ENCODE measurements around the gene PTPRM.

PTPRM gene

DNA sequence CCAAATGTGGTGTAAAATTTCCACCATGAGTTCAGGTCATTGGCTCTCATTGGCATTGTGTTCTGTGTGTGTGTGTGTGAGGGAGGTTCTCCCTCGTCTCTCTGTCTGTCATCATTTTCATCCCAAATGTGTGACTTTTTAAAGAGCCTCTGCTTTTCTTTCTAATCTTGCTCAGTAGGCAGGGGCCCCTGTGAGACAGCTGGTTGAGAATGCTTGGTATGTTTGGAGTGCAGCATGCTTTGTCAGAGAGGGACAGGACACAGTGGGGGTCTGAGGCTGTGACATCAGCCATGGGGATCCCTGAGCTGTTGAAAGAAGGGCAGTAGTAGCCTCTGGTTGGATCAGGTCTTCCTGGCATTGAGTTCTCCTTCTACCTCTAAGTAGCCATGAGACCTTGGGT lies 10.6 kb downstream of the PTPRM start:
- Mint-ChIP-seq H3K4me1 (ENCODE audit: low read depth) (peaks cover 4% of the 10 kb centered on the region), H3K27me3 (peaks cover 7% of the 10 kb centered on the region), H3K4me3 (no peak overlapping the region), H3K36me3 (ENCODE audit: low read depth) (no peaks in the 10 kb centered on the region), H3K27ac (no peak overlapping the region), H3K9me3 (no peaks in the 10 kb centered on the region)
- intact Hi-C loops (cut with micrococcal nuclease) = no loop called here

DNA sequence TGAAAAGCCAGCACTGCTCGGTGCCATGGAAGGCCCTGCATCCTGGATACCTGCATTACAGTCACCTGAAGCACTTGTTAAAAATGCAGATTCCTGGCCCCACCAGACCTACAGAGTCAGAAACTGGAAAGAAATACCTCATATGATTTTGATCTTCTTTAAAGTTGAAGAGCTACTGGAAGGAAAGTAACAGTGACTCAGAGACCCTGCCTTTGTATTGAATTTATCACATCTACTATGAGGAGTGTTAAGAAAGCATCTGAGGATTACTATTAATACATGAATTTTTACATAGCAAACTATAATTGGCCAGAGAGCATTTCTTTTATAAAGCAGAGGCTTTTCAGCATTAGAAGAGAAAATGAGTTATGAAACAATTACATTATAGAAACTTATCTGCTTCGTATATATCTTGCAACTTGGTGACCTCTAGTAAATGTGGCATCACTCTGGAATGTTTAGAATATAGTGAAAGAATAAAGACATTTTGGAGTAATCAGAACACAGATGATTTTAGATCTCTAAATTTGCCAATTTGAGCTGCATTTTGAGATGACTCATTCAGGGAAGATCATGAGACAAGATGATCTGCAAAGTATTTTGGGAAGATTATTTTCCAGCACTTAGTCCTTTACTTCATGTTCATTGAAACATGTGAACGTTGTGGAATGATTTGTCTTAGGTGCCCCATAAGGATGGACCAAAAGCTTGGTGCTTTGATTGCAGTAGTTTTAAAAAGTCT lies 12.2 kb downstream of the PTPRM start:
- intact Hi-C loops (cut with micrococcal nuclease) = no loop called here
- Mint-ChIP-seq H3K27me3 (no peaks in the 10 kb centered on the region), H3K27ac (no peak overlapping the region), H3K36me3 (ENCODE audit: low read depth) (no peaks in the 10 kb centered on the region), H3K9me3 (no peaks in the 10 kb centered on the region), H3K4me3 (no peak overlapping the region), H3K4me1 (ENCODE audit: low read depth) (no peaks in the 10 kb centered on the region)

DNA sequence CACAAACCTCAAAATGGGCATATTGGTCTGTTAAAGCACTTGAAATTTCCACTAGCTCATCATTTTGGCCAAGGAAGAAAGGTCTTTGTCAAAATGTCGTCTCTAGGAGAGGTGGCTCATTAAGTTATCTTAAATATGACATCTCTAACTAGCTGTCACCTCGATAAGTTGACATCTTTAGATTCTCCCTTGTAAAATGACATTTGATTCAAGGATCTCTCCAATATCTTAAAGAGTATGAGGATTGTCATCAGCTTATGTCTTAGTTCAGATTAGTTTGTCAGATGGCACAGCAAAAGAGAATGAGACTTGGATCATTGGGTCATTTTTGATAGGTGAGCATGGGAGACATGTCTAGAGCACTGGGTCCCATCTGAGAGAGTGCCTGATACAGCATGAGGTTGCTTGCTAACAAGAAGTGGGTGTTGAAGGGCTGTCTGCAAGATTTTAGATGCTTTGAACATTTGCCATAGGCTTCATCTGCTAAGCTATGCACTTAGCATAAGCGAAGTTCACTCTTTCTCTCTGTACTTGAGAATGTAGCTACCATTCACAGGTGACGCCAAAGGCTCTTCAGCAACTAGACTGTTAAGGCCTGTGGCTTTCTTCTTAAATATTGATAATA lies 12.9 kb downstream of the PTPRM start:
- Mint-ChIP-seq H3K4me1 (ENCODE audit: low read depth) (no peaks in the 10 kb centered on the region), H3K36me3 (ENCODE audit: low read depth) (no peaks in the 10 kb centered on the region), H3K9me3 (no peaks in the 10 kb centered on the region), H3K27me3 (no peaks in the 10 kb centered on the region), H3K4me3 (no peak overlapping the region), H3K27ac (no peak overlapping the region)
- intact Hi-C loops (cut with micrococcal nuclease) = no loop called here

DNA sequence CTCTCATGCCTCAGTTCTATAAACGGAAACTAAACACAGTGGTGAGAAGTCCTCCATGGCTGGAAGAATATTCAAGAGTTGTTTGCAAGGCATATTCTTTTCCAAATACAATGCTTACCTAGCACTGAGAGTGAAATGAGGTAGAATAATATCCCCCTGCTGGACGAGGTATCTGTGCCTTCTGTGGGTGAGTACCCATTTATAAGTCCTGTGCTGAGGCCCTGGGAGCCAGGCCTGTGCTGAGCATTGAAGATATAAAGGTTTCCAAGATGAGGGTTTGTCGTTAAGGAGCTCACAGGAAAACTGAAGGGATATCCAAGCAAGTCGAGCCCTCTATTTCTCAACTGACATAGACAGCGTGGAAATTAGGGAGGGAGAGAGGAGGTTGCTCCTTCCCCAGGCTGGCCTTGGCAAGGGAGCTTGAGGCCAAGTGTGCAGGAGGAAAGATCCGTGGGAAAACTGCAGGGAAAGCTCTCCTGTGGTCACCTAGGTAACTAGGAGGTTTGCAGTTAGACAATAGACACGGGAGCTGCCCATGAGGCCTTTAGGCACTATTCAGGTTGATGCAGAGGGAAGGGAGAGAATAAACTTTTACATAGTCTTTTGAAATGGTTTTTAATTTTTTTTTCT lies 17.6 kb downstream of the PTPRM start:
- H3K4me1 Mint-ChIP-seq (ENCODE audit: low read depth) = no peaks in the 10 kb centered on the region
- H3K27me3 Mint-ChIP-seq = no peaks in the 10 kb centered on the region
- intact Hi-C loops (cut with micrococcal nuclease) = no loop called here
- no peaks in the 10 kb centered on the region for H3K9me3 Mint-ChIP-seq
- H3K27ac Mint-ChIP-seq = no peak overlapping the region
- H3K36me3 Mint-ChIP-seq (ENCODE audit: low read depth) = no peaks in the 10 kb centered on the region
- no peak overlapping the region for H3K4me3 Mint-ChIP-seq

DNA sequence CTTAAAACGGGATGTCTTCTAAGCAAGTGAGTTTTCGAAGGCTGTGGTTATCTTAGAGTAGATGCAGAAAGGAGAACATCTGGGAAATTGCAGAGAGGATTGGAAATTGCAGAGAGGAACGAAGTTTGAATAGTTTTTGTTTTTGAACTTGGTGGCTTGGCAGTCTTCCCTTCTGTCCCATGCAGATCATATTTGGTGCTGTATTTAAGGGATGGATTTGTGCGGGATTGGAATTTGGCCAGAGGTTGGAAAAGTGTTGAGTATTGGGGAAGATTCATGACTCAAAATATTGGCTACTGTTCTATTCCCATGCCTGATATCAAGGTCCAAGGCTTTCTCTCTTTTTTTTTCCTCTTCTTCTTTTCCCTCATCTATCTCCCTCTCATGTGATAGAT lies 18.2 kb downstream of the PTPRM start:
- no peaks in the 10 kb centered on the region for H3K4me1 Mint-ChIP-seq (ENCODE audit: low read depth)

DNA sequence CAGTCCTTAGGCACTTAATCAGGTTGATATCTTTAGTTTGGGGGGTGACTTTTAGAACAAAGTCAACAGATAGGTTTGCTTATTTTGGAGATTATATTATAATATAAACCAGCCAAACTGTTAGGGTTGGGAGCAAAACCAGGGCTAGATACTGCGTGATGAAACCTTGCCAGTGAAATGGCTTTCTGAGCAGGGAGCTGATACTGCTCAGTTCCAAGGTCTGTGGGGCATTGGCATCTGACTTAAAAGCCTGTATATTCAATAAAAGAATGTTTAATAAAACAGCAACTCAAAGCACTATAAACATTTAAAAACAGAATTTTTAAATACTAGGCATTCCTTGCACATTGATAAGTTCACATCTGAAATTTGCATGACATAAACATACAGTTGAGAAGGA lies 19.3 kb downstream of the PTPRM start:
- Mint-ChIP-seq H3K27ac (no peak overlapping the region), H3K4me1 (ENCODE audit: low read depth) (peaks cover 6% of the 10 kb centered on the region), H3K4me3 (no peak overlapping the region), H3K27me3 (no peaks in the 10 kb centered on the region), H3K36me3 (ENCODE audit: low read depth) (no peaks in the 10 kb centered on the region), H3K9me3 (no peaks in the 10 kb centered on the region)
- intact Hi-C loops (cut with micrococcal nuclease) = no loop called here

More for the DNA sequence above, 18.2 kb downstream of the PTPRM start:
- Mint-ChIP-seq H3K36me3 (ENCODE audit: low read depth) (no peaks in the 10 kb centered on the region), H3K27me3 (no peaks in the 10 kb centered on the region), H3K4me3 (no peak overlapping the region), H3K9me3 (no peaks in the 10 kb centered on the region), H3K27ac (no peak overlapping the region)
- intact Hi-C loops (cut with micrococcal nuclease) = no loop called here

DNA sequence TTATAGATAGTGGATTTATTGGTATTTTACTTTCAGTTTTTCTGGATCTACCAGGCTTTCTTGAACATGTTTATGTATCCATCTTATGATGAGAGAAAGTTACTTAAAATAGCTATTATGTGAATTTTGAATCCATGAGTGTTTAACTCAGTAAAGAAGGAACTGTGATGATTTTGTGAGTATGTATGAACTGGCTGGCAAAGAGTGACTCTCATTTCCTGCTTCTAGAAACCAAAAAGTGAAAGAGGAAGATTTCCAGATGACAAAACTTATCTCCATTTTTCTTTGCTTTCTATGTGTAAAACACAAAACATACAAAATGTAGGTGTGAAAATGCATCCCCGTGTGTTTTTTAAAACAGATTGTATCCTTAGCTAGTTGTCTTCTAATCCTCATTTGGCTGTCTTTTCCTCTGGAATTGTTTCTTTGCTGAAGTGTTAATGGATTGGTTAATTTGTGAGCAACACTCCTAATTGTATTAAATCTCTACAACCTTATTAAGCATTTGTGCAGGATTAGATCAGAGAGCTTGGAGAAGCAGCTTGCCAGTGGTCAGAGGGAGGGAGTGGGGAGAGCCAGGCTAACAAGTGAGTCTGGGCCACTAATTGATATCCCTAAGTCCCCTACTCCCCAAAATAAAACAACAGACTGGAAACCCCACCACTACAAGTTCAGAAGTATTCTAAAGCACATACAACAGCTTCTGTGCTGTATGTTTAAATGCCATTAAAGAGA lies 23.9 kb downstream of the PTPRM start:
- Mint-ChIP-seq H3K9me3 (no peaks in the 10 kb centered on the region), H3K4me3 (no peak overlapping the region), H3K27ac (peak overlapping the region; percentile 25), H3K27me3 (no peaks in the 10 kb centered on the region), H3K4me1 (ENCODE audit: low read depth) (peaks cover 6% of the 10 kb centered on the region), H3K36me3 (ENCODE audit: low read depth) (no peaks in the 10 kb centered on the region)
- intact Hi-C loops (cut with micrococcal nuclease) = no loop called here

DNA sequence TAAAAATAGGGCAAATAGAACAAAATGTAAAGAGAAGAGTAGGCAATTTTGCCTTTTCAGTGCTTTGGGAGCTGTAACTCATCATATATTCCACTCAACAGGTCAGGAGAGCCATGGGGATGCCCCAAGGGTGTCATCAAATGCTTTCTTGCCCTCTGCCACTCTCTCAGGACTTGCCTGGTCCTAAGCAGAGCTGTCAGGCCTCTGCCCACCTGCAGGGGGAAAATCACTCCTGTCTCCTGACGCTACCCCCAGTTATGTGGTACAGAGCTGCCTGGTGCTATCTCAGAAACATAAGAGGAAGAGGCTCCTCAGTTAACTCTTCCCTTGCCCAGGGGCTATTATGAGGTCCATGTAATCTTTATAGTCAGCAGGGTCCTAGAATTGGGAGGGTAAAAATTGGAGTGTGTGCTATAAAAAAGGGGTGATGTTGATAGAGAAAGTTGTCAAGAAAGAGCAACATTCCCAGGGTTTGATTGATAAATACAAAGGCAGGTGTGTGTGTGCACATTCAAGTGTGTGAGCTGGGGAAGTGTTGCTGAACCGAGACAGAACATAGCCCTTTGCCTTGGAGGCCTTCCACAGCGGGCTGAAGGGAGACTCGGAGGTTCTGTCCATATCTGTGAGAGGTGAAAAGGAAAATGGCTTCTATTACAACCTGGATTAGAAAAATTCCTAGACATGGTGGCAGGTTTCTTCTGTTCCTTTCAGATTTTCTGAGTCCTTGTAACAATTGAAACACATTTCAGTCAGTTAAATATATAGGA lies 25.4 kb downstream of the PTPRM start:
- intact Hi-C loops (cut with micrococcal nuclease) = no loop called here
- no peak overlapping the region for H3K4me3 Mint-ChIP-seq
- H3K4me1 Mint-ChIP-seq (ENCODE audit: low read depth) = peaks cover 6% of the 10 kb centered on the region
- H3K27ac Mint-ChIP-seq = no peak overlapping the region
- H3K36me3 Mint-ChIP-seq (ENCODE audit: low read depth) = no peaks in the 10 kb centered on the region
- H3K27me3 Mint-ChIP-seq = no peaks in the 10 kb centered on the region
- H3K9me3 Mint-ChIP-seq = no peaks in the 10 kb centered on the region

DNA sequence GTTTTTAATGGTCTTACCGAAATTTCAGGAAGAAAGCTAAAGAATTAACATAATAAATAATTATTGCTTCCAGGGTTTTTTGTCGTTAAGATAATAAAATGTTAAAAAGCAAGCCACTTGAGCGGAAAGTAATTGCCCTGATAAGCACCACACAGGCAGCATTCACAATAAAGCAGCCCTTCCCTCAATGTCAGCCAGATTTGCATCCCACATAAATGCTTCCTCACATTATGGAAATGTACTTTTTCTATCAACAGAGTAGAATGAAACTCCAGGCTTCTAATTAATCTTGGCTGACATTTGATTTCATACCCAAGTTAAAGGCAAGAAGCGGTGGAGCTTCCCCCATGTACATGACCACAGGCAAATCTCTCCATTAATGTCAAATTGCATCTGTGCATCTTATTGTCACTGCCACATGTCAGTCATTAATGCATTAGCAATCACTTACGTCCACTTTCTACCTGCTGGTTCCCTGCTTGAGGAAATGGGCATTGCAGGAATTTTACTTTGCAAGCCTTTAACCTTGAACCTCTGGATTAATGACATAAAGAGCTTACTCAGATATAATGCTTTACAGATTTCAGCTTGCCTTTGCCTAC lies 26.2 kb downstream of the PTPRM start:
- H3K4me1 Mint-ChIP-seq (ENCODE audit: low read depth) = peaks cover 6% of the 10 kb centered on the region
- no peaks in the 10 kb centered on the region for H3K27me3 Mint-ChIP-seq
- H3K9me3 Mint-ChIP-seq = no peaks in the 10 kb centered on the region
- no peaks in the 10 kb centered on the region for H3K36me3 Mint-ChIP-seq (ENCODE audit: low read depth)
- intact Hi-C loops (cut with micrococcal nuclease) = no loop called here
- H3K4me3 Mint-ChIP-seq = no peak overlapping the region
- H3K27ac Mint-ChIP-seq = no peak overlapping the region

DNA sequence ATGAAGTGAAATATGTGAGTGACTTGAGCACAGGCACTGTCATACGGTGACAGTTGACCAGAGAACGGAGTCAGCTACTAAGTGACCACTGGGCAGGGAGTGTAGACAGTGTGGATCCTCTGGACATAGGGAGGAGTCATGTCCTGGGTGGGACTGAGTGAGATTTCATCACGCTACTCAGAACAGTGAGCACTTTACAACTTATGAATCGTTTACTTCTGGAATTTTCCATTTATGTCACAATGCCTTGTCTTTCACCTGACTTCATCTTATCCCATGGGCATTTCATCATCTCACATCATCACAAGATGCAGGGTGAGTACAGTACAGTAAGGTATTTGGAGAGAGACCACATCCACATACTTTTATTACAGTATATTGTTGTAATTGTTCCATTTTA lies 29.0 kb downstream of the PTPRM start:
- H3K9me3 Mint-ChIP-seq = no peaks in the 10 kb centered on the region
- H3K27ac Mint-ChIP-seq = no peak overlapping the region
- H3K36me3 Mint-ChIP-seq (ENCODE audit: low read depth) = no peaks in the 10 kb centered on the region

DNA sequence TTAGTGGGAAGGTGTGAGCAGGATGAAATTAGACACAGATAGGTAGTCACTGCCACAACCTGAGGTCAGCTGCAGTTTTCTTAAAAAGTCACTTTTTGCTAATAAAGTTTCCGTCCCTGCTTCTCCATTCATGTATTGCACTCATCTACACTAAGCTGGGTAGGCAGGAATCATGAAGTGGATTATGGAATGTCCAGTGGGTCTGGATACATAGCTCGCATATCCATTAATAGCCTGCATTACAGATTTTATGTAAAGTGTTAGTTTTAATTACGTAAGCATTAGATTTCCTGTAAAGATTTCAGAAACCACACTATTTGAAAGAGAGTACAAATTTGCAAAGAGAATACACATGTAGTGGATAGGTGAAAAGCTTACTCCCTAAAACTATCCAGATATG lies 30.4 kb downstream of the PTPRM start:
- Mint-ChIP-seq H3K4me1 (ENCODE audit: low read depth) (no peaks in the 10 kb centered on the region), H3K9me3 (no peaks in the 10 kb centered on the region), H3K36me3 (ENCODE audit: low read depth) (no peaks in the 10 kb centered on the region), H3K27me3 (peaks cover 2% of the 10 kb centered on the region), H3K4me3 (no peak overlapping the region), H3K27ac (no peak overlapping the region)
- intact Hi-C loops (cut with micrococcal nuclease) = no loop called here

More for the DNA sequence above, 29.0 kb downstream of the PTPRM start:
- Mint-ChIP-seq H3K27me3 (peaks cover under 1% of the 10 kb centered on the region), H3K4me1 (ENCODE audit: low read depth) (peaks cover 2% of the 10 kb centered on the region), H3K4me3 (no peak overlapping the region)
- intact Hi-C loops (cut with micrococcal nuclease) = no loop called here

DNA sequence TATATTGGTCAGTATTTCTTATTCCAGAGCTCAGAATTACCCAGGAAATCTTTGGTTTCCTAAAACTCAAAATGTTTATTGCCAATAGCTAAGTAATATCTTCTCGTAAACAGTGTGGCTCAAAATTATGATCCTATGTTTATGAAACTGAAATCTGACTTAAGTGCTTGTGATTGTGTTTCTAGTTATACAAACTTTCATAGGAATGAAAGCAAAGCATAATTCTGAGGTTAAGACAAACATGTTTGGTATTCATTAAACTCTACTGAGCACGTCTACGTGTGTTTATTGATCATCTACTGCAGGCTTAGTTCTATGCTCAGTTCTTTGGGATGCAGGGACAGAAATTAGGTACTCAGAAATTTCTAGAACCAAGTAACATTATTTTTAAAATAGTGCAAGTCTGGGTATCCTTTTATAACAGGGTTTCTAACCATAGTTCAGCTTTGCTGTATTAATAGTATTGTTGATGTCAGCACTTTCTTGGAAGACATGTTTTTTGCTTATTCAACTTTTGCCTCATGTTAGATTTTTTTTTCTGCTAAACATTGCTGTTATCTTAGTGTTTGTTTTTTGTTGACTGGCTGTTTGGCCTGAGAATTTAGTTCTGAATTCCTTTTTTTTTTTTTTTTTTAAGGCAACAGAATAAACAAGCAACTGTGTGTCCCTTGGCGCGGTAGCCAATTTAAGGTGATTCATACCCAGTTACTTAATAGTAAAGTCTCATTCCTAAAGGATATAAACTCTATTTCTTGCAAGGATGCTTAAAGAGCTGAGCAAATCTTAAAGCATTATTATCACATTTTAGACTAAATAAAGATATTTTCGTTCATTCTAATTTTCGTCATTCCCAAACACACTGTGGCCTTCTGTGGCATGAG lies 31.3 kb downstream of the PTPRM start:
- no peak overlapping the region for H3K27ac Mint-ChIP-seq
- intact Hi-C loops (cut with micrococcal nuclease) = no loop called here
- H3K4me1 Mint-ChIP-seq (ENCODE audit: low read depth) = no peaks in the 10 kb centered on the region
- no peaks in the 10 kb centered on the region for H3K9me3 Mint-ChIP-seq
- H3K27me3 Mint-ChIP-seq = peaks cover 2% of the 10 kb centered on the region
- H3K4me3 Mint-ChIP-seq = no peak overlapping the region
- no peaks in the 10 kb centered on the region for H3K36me3 Mint-ChIP-seq (ENCODE audit: low read depth)
